Measurements from ENCODE around the gene FSIP1. TPM values are rescaled to one million over a fixed set of nuclear protein-coding genes. Genes with fewer than 3 reads are reported as not detected.

The FSIP1 gene
- polyA plus RNA-seq, 3 donors, result 1.4 to 2.6 (median 2.0) TPM

DNA sequence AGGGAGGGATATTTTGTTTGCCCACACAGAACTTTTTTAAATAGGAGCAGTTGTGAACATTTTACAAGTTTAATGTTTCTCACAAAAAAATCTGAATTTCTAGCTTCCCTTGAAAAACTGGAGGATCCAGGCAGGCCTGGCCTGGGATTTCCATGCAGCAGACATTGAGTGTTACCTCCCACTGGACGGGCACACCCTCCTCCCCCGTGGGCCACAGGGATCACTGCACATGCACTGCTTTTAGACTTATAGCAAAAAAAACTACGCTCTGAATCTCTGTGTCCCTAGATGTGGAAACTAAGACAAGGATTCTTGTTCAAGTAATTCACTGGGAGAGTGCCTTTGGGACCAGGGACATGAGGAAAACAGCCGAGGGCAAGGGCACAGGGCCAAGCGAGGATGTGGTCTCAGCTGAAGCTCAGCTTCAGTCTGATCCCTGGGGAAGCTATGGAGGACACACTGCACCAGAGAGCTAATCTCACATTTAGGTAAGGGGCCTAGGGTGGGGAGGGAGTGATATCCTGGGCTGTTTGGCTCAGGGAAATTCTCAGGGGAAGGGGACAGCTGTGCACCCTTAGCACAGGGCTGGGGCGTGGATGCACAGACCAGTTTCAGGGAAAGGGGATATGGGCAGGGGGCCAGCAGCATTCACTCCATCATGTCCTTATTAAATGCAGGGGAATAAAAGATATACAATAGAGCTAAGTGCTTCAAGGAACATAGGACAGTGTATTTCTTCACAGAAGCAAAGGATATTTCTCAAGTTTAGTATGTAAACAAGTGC is 46.0 kb downstream of the FSIP1 start:
- no peak for DNase-seq (ENCODE audit: extremely low read depth in 1 of 11, low read depth in 9 of 11, low spot score in 4 of 11)

DNA sequence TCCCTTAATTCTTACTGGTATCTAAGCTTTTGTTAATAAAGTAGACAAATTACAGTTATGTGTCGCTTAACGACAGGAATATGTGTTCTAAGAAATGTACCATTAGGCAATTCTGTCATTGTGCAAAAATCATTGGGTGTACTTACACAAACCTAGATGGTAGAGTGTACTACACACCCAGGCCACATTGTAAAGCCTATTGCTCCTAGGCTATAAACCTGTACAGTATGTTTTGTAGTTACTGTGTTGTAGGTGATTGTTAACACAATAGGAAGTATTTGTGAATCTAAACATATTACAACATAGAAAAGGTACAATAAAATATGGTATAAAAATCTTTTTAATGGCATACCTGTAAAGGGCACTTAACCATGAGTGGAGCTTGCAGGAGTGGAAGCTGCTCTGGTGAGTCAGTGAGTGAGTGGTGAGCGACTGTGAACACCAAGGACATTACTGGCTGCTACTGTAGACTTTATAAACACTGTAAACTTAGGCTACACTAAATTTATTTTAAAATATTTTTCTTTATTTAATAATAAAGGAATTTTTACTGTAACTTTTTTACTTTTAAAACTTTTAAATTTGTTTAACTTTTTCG is 47.4 kb downstream of the FSIP1 start:
- DNase-seq (ENCODE audit: extremely low read depth in 1 of 11, low read depth in 9 of 11, low spot score in 4 of 11), result no peak

DNA sequence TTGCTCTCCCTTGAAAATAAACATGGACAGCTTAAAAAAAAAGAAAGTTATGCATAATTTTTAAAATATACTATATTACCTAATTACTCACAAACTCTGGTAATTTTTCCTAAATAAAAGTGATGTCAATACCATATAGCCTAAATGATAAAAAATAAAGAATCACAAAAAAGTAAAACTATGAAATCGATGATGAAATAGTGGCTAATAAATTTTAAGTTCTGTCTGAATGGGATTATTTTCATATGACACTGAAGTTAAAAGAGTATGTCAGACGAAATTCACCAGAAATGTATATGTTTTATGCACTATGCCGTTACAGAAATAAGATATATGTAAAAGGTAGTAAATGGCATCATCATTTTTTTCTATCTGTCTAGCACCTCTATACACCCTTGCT is 51.4 kb downstream of the FSIP1 start:
- DNase-seq (ENCODE audit: extremely low read depth in 1 of 11, low read depth in 9 of 11, low spot score in 4 of 11), result no peak

DNA sequence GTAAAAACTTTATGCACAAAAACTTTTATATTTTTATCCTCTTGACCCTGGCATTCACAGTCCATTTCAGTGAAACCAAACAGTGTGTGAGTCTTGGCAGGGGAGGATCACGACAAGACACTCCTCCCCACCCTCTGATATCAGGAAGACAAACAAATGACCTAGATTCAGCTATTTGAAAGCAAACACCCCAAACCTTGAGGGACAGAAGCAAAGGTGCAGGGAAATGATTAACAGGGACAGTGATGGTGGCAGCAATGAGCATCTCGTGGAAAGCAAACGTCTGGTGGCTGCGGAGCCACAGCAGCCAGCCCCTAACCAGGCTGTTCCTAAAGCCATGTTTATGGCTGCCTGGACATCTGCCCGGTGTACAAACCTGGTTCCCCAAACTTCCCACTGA is 52.1 kb downstream of the FSIP1 start:
- DNase-seq (ENCODE audit: extremely low read depth in 1 of 11, low read depth in 9 of 11, low spot score in 4 of 11), result no peak

DNA sequence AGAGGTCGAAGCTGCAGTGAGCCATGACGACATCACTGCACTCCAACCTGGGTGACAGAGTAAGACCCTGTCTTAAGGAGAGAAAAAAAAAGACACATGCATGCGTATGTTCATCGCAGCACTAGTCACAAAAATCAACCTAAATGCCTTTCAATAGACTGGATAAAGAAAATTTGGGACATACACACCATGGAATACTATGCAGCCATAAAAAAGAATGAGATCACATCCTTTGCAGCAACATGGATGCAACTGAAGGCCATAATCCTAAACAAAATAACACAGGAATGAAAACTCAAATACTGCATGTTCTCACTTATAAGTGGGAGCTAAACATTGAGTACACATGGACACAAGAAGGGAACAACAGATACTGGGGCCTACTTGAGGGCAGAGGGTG is 53.1 kb downstream of the FSIP1 start:
- DNase-seq (ENCODE audit: extremely low read depth in 1 of 11, low read depth in 9 of 11, low spot score in 4 of 11), result no peak

DNA sequence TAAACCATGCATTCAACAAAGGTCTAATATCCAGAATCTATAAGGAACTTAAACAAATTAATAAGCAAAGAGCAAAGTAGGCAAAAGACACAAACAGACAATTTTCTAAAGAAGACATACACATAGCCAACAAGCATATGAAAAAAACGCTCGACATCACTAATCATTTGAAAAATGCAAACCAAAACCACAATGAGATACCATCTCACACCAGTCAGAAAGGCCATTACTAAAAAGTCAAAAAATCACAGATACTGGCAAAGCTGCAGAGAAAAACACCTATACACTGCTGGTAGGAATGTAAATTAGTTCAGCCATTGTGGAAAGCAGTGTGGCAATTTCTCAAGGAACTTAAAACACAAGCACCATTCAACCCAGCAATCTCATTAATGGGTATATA is 53.8 kb downstream of the FSIP1 start:
- no peak for DNase-seq (ENCODE audit: extremely low read depth in 1 of 11, low read depth in 9 of 11, low spot score in 4 of 11)

DNA sequence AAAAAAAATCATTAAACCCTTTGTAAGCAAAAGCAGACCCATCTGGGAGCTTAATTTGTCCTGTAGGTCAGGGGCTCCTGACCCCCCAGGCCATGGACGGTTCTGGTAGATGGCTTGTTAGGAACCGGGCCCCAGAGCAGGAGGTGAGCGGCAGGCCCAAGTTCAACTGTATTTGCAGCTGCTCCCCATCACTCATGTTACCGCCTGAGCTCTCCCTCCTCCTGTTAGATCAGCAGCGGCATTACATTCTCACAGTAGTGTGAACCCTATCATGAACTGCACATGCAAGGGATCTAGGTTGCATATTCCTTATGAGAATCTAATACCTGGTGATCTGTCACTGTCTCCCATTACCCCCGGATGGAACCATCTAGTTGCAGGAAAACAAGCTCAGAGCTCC is 60.7 kb downstream of the FSIP1 start:
- peak in 1 of 11 donors; percentile 13 for DNase-seq (ENCODE audit: extremely low read depth in 1 of 11, low read depth in 9 of 11, low spot score in 4 of 11)

DNA sequence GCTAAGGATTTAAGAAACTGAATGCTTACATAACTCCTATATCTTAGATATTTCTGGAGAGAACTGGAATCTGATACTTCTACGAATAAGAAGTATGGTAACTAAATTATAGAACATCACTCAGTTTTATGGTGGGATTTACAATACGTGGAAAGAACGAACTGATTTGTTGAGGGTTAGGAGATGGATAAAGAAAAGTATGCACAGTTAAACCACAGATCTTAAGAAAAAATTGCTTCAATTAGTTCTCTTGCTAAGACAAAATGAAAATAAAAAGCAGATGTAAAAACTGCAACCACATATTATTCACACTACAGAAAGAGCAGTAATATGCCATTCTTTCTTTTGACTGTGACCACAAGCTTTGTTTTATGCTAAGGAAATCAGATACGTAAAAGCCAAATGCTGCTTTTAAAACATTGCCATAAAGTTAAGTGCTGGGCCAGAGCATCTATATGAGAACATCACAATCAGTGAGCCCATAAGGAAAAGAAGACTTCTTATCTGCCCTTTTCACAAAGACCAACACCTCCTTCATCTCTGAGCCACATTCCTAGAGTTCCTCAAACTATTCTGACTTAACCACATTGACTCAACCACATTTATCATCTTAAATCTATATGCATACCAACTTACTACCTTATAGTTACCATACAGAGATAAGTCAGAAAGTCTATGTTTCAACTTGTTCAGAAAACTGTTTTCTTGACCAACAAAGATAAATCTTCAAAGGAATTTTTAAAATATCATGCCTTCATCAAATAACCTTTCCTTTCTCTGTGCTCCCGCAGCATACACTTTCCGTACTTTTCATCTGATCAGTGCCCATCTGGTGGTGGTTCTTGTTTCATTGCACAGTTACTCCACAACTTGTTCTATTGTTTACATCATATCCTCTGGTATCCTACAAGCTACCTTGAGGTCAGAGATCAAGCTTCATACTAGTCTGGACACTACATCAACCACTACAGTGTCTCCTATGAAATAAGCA is 61.7 kb downstream of the FSIP1 start:
- no peak for DNase-seq (ENCODE audit: extremely low read depth in 1 of 11, low read depth in 9 of 11, low spot score in 4 of 11)

DNA sequence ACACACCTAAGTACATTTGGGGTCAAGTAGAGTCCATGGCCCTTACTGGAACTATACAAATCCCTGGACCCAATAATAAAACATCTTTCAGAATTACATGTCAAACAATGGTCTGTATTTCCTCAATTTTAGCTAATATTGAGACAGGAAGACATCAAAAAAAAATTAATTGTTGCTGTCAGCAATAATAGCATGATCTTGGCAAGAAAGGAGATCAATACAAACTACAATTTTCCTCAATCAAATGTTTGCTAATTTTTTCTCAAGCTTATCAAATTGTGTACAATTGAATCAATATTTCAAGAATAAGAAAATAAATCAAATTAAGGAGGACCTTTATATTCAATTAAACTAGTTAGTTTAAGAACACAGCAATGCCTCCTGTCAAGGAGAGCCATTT is 62.6 kb downstream of the FSIP1 start:
- DNase-seq (ENCODE audit: extremely low read depth in 1 of 11, low read depth in 9 of 11, low spot score in 4 of 11), result no peak

DNA sequence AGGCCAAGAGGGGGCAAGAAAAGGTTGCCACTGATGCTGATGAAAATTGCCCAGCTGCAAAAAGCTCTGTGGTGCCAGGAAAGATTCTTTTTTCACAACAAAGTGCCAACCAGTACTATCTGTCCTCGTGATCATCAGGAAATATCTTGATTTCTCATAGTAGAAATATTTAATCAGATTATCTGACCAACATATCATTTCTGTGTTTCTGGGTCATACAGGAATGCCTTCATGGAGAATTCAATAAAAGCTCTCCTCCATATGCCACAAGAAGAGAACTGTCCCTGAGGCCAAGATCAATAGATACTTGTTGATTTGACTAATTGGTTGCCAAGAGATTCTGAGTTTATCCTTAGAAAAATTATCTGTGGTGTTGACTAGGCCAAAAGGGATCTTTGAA is 63.5 kb downstream of the FSIP1 start:
- no peak for DNase-seq (ENCODE audit: extremely low read depth in 1 of 11, low read depth in 9 of 11, low spot score in 4 of 11)

DNA sequence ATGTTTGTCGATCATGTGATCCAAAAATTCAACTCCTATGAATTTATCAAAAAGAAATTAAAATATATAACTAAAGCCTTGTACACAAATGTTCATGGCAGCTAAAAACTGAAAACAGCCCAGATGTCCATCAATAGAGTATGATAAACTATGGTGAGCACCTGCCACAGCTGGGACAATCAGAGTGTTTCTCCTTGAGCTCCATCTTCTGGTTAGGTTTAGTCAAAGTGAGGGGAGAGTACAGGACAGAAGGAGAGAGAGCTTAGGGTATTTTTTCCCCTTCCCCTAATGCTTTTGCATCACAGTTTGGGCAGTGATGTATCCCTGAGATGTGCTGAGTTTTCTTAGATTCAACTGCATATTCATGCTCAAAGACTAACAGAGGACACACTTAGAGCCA is 65.5 kb downstream of the FSIP1 start:
- DNase-seq (ENCODE audit: extremely low read depth in 1 of 11, low read depth in 9 of 11, low spot score in 4 of 11), result no peak

DNA sequence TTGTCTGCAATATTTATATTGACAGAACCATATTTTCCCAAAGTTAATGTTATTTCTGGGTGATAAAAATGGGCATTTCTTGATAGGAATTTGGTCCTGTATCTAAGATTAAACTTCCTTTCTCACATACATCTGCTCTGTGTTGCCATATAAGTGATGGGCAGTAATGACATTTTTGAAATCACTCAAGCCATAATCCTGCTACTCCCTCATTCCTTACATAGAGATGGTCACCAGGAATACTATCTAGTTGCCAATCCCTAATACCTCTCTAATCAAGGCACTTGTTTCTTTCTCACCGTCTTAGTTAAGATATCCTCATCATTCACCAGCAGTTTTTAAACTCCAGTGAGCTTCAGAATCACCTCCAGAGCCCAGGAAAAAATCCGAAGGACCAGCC is 68.4 kb downstream of the FSIP1 start:
- no peak for DNase-seq (ENCODE audit: extremely low read depth in 1 of 11, low read depth in 9 of 11, low spot score in 4 of 11)

DNA sequence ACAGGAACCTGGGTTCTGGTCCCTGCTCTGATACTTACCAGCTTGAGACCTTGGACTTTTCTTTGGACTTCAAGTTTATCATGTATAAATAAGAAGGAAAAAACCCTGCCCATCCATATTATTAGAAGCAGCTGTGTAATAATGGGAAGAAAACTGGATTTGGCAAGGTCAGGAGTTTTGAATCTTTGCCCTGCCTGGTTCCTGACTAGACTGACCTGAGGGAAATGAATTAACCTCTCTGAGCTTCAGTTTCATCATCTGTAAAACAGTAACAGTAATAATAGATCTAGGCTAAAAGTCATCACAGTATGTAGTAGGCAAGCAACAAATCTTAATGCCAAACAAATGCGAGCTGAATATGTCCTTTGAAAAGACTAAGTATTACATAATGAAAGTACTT is 68.8 kb downstream of the FSIP1 start:
- DNase-seq (ENCODE audit: extremely low read depth in 1 of 11, low read depth in 9 of 11, low spot score in 4 of 11), result no peak

DNA sequence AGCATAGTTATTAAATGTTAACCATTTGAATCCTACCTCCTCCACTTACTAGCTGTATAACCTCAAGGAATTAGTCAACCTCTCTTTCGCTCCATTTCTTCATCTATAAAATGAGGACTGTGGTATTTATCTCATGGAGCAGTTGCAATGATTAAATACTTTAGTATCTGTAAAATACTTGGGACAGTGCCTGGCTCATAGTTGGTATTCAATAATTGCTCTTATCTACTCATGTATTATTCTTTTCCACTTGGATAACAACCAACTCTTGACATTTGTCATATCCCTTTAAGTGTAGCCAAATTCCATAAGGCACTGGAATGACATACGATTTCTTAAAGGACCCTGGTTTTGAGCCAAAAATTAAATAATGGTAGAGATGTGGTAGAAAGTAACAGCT is 72.0 kb downstream of the FSIP1 start:
- DNase-seq (ENCODE audit: extremely low read depth in 1 of 11, low read depth in 9 of 11, low spot score in 4 of 11), result no peak

DNA sequence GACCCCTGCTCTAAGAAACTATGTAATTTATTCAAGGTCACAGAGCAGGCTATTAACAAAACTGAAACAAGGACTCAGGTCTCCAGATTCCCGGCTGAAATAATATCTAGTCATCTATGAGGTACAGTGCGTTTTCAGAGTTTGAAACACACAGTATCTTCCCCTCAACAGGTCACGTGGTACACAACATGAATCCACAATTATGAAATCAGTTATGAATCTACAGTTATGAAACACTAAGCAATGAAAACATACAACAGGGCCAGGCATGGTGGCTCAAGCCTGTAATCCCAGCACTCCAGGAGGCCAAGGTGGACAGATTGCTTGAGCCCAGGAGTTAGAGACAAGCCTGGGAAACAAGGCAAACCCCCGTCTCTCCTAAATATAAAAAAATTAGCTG is 72.7 kb downstream of the FSIP1 start:
- DNase-seq (ENCODE audit: extremely low read depth in 1 of 11, low read depth in 9 of 11, low spot score in 4 of 11), result no peak

DNA sequence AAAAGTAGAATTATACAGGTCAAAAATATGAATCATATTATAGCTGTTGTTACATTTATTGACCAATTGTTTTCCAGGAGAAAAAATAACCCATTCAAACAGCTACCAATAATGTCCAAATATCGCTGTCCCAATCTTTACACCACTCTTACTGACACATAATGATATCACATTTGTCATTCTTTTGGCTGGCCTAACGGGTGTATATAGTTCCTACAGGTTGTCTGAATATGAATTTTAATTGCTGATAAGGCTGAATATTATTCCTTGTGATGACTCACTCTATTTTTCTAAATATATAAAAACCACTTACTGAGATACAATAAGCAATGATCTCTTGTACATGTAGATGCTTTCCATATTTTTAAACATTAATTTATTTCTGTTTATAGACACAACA is 76.4 kb downstream of the FSIP1 start:
- no peak for DNase-seq (ENCODE audit: extremely low read depth in 1 of 11, low read depth in 9 of 11, low spot score in 4 of 11)

DNA sequence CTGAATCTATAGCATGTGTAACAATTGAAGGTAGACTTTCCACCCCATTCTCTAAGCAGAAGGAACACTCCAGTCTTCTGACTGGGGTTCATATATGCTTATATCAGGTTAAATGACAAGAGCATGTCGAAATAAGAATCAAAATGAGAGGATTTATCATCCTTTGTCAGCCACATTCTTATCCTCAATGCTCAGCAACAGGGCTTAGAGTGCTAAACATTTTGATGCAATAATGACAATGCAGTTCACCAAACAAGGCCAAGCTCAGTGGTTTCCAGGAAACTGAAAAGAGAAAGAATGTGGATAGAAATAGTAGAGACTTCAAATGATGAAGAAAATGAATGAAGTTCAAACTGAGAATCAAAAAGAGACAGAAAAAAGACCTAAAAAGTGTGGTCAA is 78.0 kb downstream of the FSIP1 start:
- no peak for DNase-seq (ENCODE audit: extremely low read depth in 1 of 11, low read depth in 9 of 11, low spot score in 4 of 11)

DNA sequence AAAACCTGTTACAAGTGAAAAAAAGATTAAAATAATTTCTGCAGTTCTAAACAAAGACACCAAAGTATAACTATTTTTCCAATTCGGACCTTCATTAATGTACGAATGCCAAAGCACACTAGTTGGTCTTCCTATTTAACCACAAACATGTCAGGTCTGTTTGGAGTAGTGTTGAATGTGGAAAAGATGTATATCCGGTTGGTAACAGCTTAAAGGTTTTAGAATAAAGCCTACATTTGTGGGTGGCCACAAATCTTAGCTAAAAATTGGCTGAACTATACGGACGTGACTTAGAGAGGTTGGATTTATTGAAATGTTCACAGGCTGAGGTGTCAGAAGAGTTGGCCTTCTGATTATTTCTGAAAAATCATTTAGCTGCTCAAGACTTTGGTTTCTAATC is 78.4 kb downstream of the FSIP1 start:
- DNase-seq (ENCODE audit: extremely low read depth in 1 of 11, low read depth in 9 of 11, low spot score in 4 of 11), result no peak

DNA sequence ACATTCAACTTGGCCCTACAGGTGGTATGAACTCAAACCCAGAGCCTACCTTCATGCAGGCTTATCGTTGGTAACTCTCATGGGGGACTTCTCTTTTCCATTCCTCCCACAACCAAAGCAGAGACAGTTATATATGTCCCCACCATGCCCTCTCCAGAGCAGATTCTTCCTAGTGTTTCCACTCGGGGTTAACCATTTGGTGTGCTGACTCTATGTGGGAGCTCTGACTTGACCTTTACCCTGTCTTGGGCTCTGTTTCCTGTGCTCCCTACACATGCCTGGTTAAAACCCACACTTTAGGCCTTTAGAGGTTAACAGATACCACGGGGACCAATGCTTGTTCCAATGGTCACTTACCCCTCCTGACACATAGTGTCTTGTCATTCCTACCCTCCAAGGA is 80.7 kb downstream of the FSIP1 start:
- DNase-seq (ENCODE audit: extremely low read depth in 1 of 11, low read depth in 9 of 11, low spot score in 4 of 11), result no peak

DNA sequence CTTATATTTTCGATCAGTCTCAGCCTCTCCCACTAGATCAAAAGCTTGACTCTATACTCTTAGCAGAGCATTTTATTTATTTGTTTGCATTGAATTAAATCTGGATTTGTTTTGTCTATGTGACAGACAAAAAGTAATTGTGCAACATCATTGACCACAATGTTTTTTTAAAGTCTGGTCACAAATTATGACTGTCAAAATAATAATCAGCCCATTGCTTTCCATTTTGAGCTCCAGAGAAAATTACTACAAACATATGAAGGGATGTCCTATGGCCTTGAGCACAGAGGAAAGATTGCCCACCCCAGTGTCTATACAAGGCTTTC is 82.3 kb downstream of the FSIP1 start:
- no peak for DNase-seq (ENCODE audit: extremely low read depth in 1 of 11, low read depth in 9 of 11, low spot score in 4 of 11)

All from renal cortex interstitium (tissue), 11 donors.